Neural cell (in vitro differentiated cells): ENCODE results near the gene ERC2. TPM values are rescaled to one million over a fixed set of nuclear protein-coding genes. Genes with fewer than 3 reads are reported as not detected.

Experiments
- H2AFZ ChIP-seq: fragments of 200-600, 300-800 bp; sonication (generic), shearing (Covaris generic); 2 replicates; pipeline ENCODE4 v1.6.0; 2014; ENCODE audit warnings: low read depth, mild to moderate bottlenecking, antibody characterized with exemption, low read length, moderate library complexity
- H3F3A ChIP-seq: fragments of 200-600 bp; shearing (Covaris generic); 2 replicates; pipeline ENCODE4 v1.6.1; 2016; ENCODE audit warnings: mild to moderate bottlenecking, moderate library complexity, mixed read lengths, antibody characterized with exemption, low read length; ENCODE audit not compliant: insufficient read depth, poor library complexity, severe bottlenecking
- H3K27ac ChIP-seq: fragments of 200-600, 300-800 bp; sonication (generic), shearing (Covaris generic); 2 replicates; pipeline ENCODE4 v1.5.1; 2014; ENCODE audit warnings: mild to moderate bottlenecking, low read length, moderate library complexity
- H3K27me3 ChIP-seq: fragments of 300-800, 200-600 bp; sonication (generic), shearing (Covaris generic); 2 replicates; pipeline ENCODE4 v1.6.0; 2014; ENCODE audit warnings: mild to moderate bottlenecking, low read depth, low read length, moderate library complexity; ENCODE audit not compliant: insufficient read depth
- H3K36me3 ChIP-seq: fragments of 300-800, 200-600 bp; sonication (generic), shearing (Covaris generic); 2 replicates; pipeline ENCODE4 v1.5.1; 2014; ENCODE audit warnings: mild to moderate bottlenecking, antibody characterized with exemption, low read length, moderate library complexity; ENCODE audit not compliant: insufficient read depth
- H3K4me2 ChIP-seq: fragments of 300-800, 200-600 bp; sonication (generic), shearing (Covaris generic); 2 replicates; pipeline ENCODE4 v1.6.0; 2014; ENCODE audit warnings: mild to moderate bottlenecking, low read length
- H3K4me3 ChIP-seq: fragments of 300-800, 200-600 bp; sonication (generic), shearing (Covaris generic); 2 replicates; pipeline ENCODE4 v1.5.1; 2014; ENCODE audit warnings: mild to moderate bottlenecking, low read length, moderate library complexity
- H3K79me2 ChIP-seq: fragments of 200-600 bp; shearing (Covaris generic); replicated peaks from 2 replicates; pipeline ENCODE4 v1.6.0; 2014; ENCODE audit warnings: mild to moderate bottlenecking, low read length, moderate library complexity; ENCODE audit not compliant: insufficient read depth
- H3K9ac ChIP-seq: fragments of 300-800, 200-600 bp; sonication (generic), shearing (Covaris generic); 2 replicates; pipeline ENCODE4 v1.6.1; 2016; ENCODE audit warnings: mild to moderate bottlenecking, low read length, mixed read lengths
- H3K9me2 ChIP-seq: fragments of 200-600 bp; shearing (Covaris generic); 2 replicates; pipeline ENCODE4 v1.6.1; 2016; ENCODE audit warnings: mild to moderate bottlenecking, low read length, mixed read lengths; ENCODE audit not compliant: insufficient read depth
- H3K9me3 ChIP-seq: fragments of 200-600, 300-800 bp; sonication (generic), shearing (Covaris generic); 2 replicates; pipeline ENCODE4 v1.6.1; 2016; ENCODE audit warnings: mild to moderate bottlenecking, mixed run types, low read length, moderate library complexity, mixed read lengths
- H4K20me1 ChIP-seq: fragments of 200-600 bp; shearing (Covaris generic); 2 replicates; pipeline ENCODE4 v1.6.1; 2016; ENCODE audit warnings: mild to moderate bottlenecking, mixed run types; ENCODE audit not compliant: insufficient read depth
- CTCF ChIP-seq: fragments of 450-650 bp; IDR thresholded peaks from 2 replicates; pipeline ENCODE4 v1.5.1; 2014; ENCODE audit warnings: antibody characterized with exemption, mild to moderate bottlenecking, moderate library complexity; ENCODE audit not compliant: poor library complexity, severe bottlenecking
- EP300 ChIP-seq: fragments of 450-650 bp; conservative IDR thresholded peaks from 2 replicates; pipeline ENCODE4 v1.6.1; 2014; ENCODE audit warnings: antibody characterized with exemption, mild to moderate bottlenecking, moderate library complexity; ENCODE audit not compliant: poor library complexity, severe bottlenecking
- EZH2 ChIP-seq: fragments of 200-600, 300-800 bp; shearing (Covaris generic), sonication (generic); IDR thresholded peaks from 2 replicates; pipeline ENCODE4 v1.6.1; 2014; ENCODE audit warnings: antibody characterized with exemption, low read length, borderline replicate concordance, mild to moderate bottlenecking; ENCODE audit not compliant: insufficient read depth, poor library complexity, severe bottlenecking
- MXI1 ChIP-seq: fragments of 450-650 bp; conservative IDR thresholded peaks from 2 replicates; pipeline ENCODE4 v1.6.1; 2014; ENCODE audit warnings: antibody characterized with exemption, mild to moderate bottlenecking; ENCODE audit not compliant: poor library complexity, severe bottlenecking
- POLR2AphosphoS5 ChIP-seq: IDR thresholded peaks from 2 replicates; pipeline ENCODE4 v1.6.1; 2012
- RAD21 ChIP-seq: fragments of 450-650 bp; conservative IDR thresholded peaks from 2 replicates; pipeline ENCODE4 v1.6.1; 2014; ENCODE audit warnings: antibody characterized with exemption, mild to moderate bottlenecking, moderate library complexity
- REST ChIP-seq: IDR thresholded peaks from 2 replicates; pipeline ENCODE4 v1.6.1; 2012; ENCODE audit warnings: borderline replicate concordance
- SMC3 ChIP-seq: fragments of 450-650 bp; conservative IDR thresholded peaks from 2 replicates; pipeline ENCODE4 v1.6.1; 2014; ENCODE audit warnings: antibody characterized with exemption, mild to moderate bottlenecking, moderate library complexity; ENCODE audit not compliant: poor library complexity
- TAF1 ChIP-seq: IDR thresholded peaks from 2 replicates; pipeline ENCODE4 v1.6.1; 2012; ENCODE audit warnings: low read depth
- polyA plus RNA-seq: library from polyadenylated mRNA; depleted of rRNA; stranded (reverse); fragments of >200 nt; gene quantifications from 2 replicates; pipeline ENCODE4 v1.2.3, GENCODE V29; 2014

Gene ERC2
- polyA plus RNA-seq, 1 donor from 2014 or later = 60.4 TPM

GRCh38 chr3:55683666-55684270 is 784.5 kb downstream of the ERC2 start:
- TF ChIP-seq REST = no peak
- TF ChIP-seq MXI1 = no peak
- TF ChIP-seq EP300 = no peak
- TF ChIP-seq EZH2 = no peak
- TF ChIP-seq RAD21 = no peak
- TF ChIP-seq CTCF = no peak
- TF ChIP-seq POLR2AphosphoS5 = no peak
- no peak for TF ChIP-seq TAF1
- TF ChIP-seq SMC3 = no peak
- no peaks in the 10 kb centered on the region for H3K27me3 ChIP-seq
- H3K79me2 ChIP-seq = no peaks in the 10 kb centered on the region
- no peaks in the 10 kb centered on the region for H3K36me3 ChIP-seq
- no peaks in the 10 kb centered on the region for H4K20me1 ChIP-seq
- H3K27ac ChIP-seq = no peak overlapping the region
- no peak overlapping the region for H3K9ac ChIP-seq
- no peaks in the 10 kb centered on the region for H3F3A ChIP-seq
- no peak overlapping the region for H3K4me3 ChIP-seq
- no peak overlapping the region for H2AFZ ChIP-seq
- no peak overlapping the region for H3K4me2 ChIP-seq
- no peaks in the 10 kb centered on the region for H3K9me3 ChIP-seq
- H3K9me2 ChIP-seq = no peaks in the 10 kb centered on the region

- H3K4me2 ChIP-seq = no peak overlapping the region
- no peaks in the 10 kb centered on the region for H3K79me2 ChIP-seq
- no peaks in the 10 kb centered on the region for H3K36me3 ChIP-seq
- no peak overlapping the region for H3K9ac ChIP-seq
- no peaks in the 10 kb centered on the region for H3K9me2 ChIP-seq
- H3K4me3 ChIP-seq = no peak overlapping the region
- no peak overlapping the region for H3K27ac ChIP-seq
- no peaks in the 10 kb centered on the region for H3F3A ChIP-seq
- no peaks in the 10 kb centered on the region for H4K20me1 ChIP-seq
- no peaks in the 10 kb centered on the region for H3K27me3 ChIP-seq
- TF ChIP-seq EZH2 (no peak), EP300 (no peak), MXI1 (no peak), POLR2AphosphoS5 (no peak), SMC3 (no peak), TAF1 (no peak), REST (no peak), CTCF (no peak), RAD21 (no peak)
- no peak overlapping the region for H2AFZ ChIP-seq
- H3K9me3 ChIP-seq = no peaks in the 10 kb centered on the region
These were observed 785.8 kb downstream of the ERC2 start for GRCh38 chr3:55682461-55682860.
